Retina (tissue), 1 donor: ENCODE measurements around the gene ZNF827.

Experiments
- DNase-seq: peaks from one replicate; pipeline ENCODE4 v3.0.0-alpha.2; 2016

ZNF827 gene

GRCh38 chr4:145786830-145787229 is 151.8 kb downstream of the ZNF827 start:
- no peak for DNase-seq

GRCh38 chr4:145786261-145786660 is 152.4 kb downstream of the ZNF827 start:
- no peak for DNase-seq

- no peak for DNase-seq
Observed at GRCh38 chr4:145785391-145786008, 153.1 kb downstream of the ZNF827 start.

- DNase-seq, result no peak
Observed at GRCh38 chr4:145784036-145784435, 154.6 kb downstream of the ZNF827 start.

- no peak for DNase-seq
Observed at GRCh38 chr4:145782756-145783155, 155.9 kb downstream of the ZNF827 start.

- DNase-seq, result no peak
Observed at GRCh38 chr4:145781351-145781750, 157.3 kb downstream of the ZNF827 start.

- no peak for DNase-seq
Observed at GRCh38 chr4:145779319-145779801, 159.3 kb downstream of the ZNF827 start.

- no peak for DNase-seq
Observed at GRCh38 chr4:145776208-145776607, 162.4 kb downstream of the ZNF827 start.

- DNase-seq, result no peak
Observed at GRCh38 chr4:145775406-145775805, 163.2 kb downstream of the ZNF827 start.

GRCh38 chr4:145774473-145774872 is 164.2 kb downstream of the ZNF827 start:
- DNase-seq, result no peak

- no peak for DNase-seq
Observed at GRCh38 chr4:145773581-145774234, 164.9 kb downstream of the ZNF827 start.

- no peak for DNase-seq
Observed at GRCh38 chr4:145772347-145772746, 166.3 kb downstream of the ZNF827 start.

- no peak for DNase-seq
Observed at GRCh38 chr4:145770124-145770523, 168.5 kb downstream of the ZNF827 start.

- no peak for DNase-seq
Observed at GRCh38 chr4:145769450-145770037, 169.1 kb downstream of the ZNF827 start.

- no peak for DNase-seq
Observed at GRCh38 chr4:145766273-145766672, 172.3 kb downstream of the ZNF827 start.

- no peak for DNase-seq
Observed at GRCh38 chr4:145763399-145763798, 175.2 kb downstream of the ZNF827 start.

GRCh38 chr4:145762719-145763118 is 175.9 kb downstream of the ZNF827 start:
- DNase-seq, result no peak

GRCh38 chr4:145760961-145761929 is 177.4 kb downstream of the ZNF827 start:
- no peak for DNase-seq

GRCh38 chr4:145760176-145760575 is 178.4 kb downstream of the ZNF827 start:
- no peak for DNase-seq

- DNase-seq, result no peak
Observed at GRCh38 chr4:145757188-145757587, 181.4 kb downstream of the ZNF827 start.

GRCh38 chr4:145756244-145756643 is 182.4 kb downstream of the ZNF827 start:
- DNase-seq, result no peak

GRCh38 chr4:145755802-145756201 is 182.8 kb downstream of the ZNF827 start:
- no peak for DNase-seq

GRCh38 chr4:145743641-145744040 is 195.0 kb downstream of the ZNF827 start:
- DNase-seq, result no peak
